AG20443 (cell line): Measurements from ENCODE around the gene ASXL2.
"Not testable (repeated sequence)": the region's sequence is repeated elsewhere in the genome, so short reads cannot be mapped to it uniquely, and the experiment has no call there.

Experiments used
- DNase-seq: peaks from one replicate; pipeline ENCODE4 v3.0.0; 2012; ENCODE audit warnings: low spot score, mixed read lengths

The ASXL2 gene

DNA sequence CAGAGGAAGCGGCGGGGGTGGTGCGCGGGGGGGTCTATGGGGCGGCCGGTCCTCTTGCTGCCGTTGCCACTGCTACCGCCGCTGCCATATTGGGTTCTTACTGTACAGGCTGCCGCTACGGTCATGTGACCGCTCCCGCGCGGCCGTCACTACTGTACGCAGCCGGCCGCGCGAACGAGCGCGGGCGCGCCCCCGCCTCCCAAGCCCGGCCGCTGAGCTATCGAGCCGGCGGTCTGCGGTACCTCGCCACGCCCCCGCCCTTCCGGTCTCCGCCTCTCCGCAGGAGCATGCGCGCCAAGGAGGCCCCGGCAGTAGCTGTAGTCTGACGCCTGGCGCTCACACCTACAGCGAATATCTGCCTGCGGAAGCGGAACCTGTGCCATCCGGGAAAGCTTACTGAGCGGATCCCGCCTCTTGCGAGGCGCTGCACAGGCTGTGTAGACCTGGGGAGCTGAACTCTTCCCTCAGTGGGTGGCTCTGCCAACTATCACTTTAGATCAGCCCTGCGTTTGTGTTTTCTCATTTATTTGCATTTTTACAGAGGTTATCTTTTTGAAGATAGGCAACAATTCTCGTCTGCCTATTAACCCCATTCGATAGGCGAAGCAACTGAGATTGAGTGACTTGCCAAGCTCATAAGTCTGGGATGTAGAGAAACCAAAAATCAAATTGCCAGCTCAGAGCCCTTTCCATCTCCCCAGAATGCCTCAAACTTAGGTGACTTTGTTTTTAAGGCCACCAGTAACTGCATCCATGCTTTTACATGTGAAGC is at the start of gene ASXL2:
Gene ASXL2 (minus strand): TSS at position 127 of the 772 bp plus-strand sequence. CDS start 265 bp downstream, outside the sequence.
- DNase-seq, result peak; percentile 99

GRCh38 chr2:25926984-25927756 is 48.9 kb upstream of the ASXL2 start:
- DNase-seq, result no peak

DNA sequence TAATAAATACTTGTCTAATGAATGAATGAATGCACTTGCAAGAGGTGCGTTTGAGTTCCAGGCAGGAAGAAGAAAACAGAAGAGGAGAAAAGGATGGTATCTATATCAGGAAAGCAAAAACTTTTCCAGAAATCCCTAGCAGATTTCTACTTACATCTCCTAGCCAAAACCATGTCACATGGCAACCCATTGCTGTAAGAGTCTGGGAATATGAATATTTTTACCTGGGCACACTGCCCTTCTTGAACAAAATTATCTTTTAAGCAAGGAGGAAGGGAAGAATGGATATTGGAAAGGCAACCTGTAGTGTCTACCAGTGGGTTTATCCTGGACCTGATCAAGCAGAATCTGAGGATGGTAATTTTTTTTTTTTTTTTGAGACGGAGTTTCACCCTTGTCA is 44.2 kb upstream of the ASXL2 start:
- no peak for DNase-seq

DNA sequence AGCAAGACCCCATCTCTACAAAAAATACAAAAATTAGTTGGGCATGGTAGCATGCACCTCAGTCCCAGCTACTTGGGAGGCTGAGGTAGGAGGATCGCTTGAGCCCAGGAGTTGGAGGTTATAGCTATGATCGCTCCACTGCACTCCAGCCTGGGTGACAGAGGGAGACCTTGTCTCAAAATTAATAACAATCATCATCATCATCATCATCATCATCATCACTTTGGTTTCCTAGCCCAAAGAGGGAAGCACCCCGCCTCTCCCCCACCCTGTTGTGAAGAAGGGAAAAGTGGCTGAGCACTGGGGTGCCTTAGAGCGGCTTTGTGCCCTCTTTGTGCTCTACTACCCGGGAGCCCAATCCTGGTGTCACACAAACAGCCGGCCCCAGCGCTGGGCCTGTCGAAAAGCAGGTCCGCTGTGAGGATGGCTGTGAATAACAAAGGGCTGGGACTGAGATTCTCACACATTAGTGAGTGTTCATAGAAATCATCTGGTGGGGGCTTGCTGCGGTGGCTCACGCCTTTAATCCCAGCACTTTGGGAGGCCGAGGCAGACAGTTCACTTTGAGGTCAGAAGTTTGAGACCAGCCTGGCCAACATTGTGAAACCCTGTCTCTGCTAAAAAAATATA is 42.6 kb upstream of the ASXL2 start:
- no peak for DNase-seq

DNA sequence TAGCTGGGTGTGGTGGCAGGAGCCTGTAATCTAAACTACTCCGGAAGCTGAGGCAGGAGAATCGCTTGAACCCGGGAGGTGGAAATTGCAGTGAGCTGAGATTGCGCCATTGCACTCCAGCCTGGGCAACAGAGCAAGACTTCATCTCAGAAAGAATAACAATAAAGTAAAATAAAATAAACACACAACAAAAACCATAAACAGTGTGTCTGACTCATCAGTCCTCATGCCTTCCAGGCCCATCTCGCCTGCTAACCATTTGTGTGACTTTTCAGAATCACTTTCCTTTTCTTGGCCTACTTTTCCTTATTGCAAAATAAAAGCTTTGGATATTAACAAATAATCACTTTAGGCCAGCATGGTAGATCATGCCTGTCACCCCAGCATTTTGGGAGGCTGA is 42.0 kb upstream of the ASXL2 start:
- peak; percentile 80 for DNase-seq

- DNase-seq, result no peak
Observed at GRCh38 chr2:25917832-25918231, 39.5 kb upstream of the ASXL2 start.

- DNase-seq, result not testable (repeated sequence)
Observed at GRCh38 chr2:25917411-25917810, 39.1 kb upstream of the ASXL2 start.

GRCh38 chr2:25915944-25916772 is 37.9 kb upstream of the ASXL2 start:
- DNase-seq, result not testable (repeated sequence)

GRCh38 chr2:25915411-25915810 is 37.1 kb upstream of the ASXL2 start:
- DNase-seq, result not testable (repeated sequence)

- DNase-seq, result not testable (repeated sequence)
Observed at GRCh38 chr2:25913696-25913973, 35.3 kb upstream of the ASXL2 start.

- DNase-seq, result peak; percentile 52
Observed at GRCh38 chr2:25912851-25913695, 34.8 kb upstream of the ASXL2 start.

- DNase-seq, result not testable (repeated sequence)
Observed at GRCh38 chr2:25909574-25909973, 31.3 kb upstream of the ASXL2 start.

GRCh38 chr2:25905126-25905525 is 26.8 kb upstream of the ASXL2 start:
- no peak for DNase-seq

DNA sequence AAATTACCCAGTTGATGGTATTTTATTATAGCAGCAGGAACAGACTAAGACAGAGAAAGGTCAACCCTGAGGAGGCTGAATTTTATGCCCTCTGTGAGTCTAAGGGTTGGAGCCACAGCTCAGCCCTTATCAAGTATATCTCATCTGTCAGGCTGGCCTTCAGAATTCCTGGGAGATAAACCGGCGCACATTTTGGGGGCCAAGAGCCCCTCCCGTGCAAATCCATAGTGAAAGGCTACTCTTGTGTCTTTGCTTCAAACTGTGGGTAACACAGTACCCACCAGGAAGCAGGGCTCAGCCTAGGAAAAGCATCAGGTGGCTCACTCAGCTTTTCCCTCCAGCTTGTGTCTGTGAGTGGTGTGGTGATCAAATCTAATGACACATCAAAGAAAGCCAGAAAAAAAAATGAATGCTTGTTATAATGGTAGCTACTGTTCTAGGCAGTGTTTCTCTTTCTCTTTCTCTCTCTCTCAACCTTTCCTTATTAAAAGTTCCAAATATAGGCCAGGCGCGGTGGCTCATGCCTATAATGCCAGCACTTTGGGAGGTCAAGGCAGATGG is 25.0 kb upstream of the ASXL2 start:
- no peak for DNase-seq

DNA sequence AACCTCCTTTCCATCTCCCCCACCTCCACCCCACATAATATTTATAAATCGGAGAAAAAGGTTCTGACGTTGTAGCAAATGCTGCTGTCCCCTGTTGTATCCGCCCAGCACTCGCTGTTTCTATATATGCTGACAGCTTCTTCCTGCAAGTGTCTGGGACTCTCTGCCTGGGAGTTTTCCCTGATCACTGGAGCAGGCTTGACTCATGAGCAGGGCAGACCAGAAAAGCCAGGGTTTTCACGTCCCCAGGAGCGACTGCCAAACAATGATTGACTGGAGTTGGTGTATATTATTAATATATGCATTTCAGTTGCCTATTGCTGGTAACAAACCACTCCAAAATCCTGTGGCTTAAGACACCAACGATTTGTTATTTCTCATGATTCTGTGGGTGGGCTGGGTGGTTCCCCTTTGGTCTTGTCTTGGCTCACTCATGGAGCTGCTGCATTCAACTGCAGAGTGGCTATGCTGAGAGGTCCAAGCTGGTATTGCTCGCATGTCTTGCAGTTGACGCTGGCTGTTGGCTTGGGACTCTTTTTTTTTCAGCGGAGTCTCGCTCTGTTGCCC is 21.2 kb upstream of the ASXL2 start:
- no peak for DNase-seq

DNA sequence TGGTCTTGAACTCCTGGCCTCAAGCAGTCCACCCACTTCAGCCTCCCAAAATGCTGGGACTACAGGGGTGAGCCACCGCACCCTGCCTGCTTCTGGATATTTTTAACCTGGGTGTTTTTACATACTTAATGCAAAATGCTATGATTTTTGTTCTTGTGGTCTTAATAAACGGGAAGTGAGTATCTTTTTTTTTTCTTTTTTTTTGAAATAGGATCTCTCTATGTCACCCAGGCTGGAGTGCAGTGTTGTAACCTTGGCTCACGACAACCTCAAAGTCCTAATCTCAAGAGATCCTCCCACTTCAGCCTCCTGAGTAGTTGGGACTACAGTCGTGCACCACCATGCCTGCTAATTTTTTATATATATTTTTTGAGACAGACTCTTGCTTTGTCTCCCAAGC is 19.2 kb upstream of the ASXL2 start:
- no peak for DNase-seq

GRCh38 chr2:25896308-25896707 is 18.0 kb upstream of the ASXL2 start:
- DNase-seq, result not testable (repeated sequence)

DNA sequence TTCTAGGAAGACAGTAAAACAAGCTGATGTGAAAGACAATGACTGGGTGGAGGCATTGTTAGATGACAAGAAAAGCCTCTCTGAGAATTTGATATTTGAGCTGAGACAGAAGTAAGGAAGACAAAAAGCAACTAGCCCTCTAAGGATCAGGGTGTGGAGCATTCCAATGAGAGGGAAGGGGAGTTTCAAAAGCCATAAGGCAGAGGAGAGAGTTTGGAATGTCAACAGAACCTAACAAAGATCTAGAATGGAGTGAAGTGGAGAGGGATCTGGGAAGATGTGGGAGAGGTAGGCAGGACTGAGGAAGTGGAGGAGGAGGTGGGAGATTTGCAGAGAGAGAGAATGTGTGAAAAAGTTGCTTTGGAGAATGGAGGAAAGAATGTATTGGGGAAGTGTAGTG is 17.3 kb upstream of the ASXL2 start:
- no peak for DNase-seq

DNA sequence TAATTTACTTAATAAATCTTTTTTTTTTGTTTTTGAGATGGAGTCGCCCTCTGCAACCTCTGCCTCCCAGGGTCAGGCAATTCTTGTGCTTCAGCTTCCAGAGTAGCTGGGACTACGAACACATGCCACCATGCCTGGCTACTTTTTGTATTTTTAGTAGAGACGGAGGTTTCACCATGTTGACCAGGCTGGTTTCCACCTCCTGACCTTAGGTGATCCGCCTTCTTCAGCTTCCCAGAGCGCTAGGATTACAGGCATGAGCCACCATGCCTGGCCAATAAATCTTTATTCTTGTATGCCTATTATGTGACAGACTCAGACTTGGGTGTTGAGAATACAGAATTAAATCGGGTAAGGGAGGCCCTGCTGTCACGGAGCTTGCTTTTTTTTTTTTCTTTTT is 16.7 kb upstream of the ASXL2 start:
- no peak for DNase-seq

DNA sequence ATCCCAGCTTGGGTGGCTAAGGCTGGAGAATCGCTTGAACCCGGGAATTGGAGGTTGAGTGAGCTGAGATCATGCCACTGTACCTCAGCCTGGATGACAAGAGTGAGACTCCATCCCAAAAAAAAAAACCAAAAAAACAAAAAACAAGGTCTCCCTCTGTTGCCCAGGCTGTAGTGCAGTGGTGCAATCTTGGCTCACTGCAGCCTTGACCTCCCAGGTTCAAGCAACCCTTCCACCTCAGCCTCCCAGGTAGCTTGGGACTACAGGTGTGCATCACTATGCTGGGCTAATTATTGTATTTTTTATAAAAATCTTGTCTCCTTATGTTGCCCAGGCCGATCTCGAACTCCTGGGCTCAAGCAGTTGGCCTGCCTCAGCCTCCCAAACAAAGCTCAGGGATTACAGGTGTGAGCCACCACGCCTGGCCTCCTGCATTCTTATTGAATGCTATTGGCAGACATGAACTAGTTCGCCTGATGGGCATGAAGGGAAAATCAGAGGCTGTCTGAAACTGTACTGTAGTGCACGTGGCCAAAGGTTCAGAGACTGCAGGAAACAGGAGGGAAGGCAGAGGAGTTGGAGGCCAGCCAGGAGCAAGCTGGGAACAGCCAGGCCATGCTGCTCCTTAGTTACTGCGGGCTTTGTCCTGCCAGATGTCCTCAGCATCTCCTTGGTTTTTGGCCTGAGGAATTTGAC is 16.0 kb upstream of the ASXL2 start:
- peak; percentile 71 for DNase-seq
